Activated T-helper 1 cell treated with anti-CD3 and anti-CD28 coated beads, Interleukin-12 subunit alpha, Interleukin-12 subunit beta, Interleukin-2, Interleukin-4 antibody, amounts not matched to agents 30 ng/mL and 10 ng/mL and 1 ng/mL, durations not matched to agents 14 hours and 24 hours and 36 hours (primary cell): Measurements from ENCODE around the gene UBE3B. TPM values are rescaled to one million over a fixed set of nuclear protein-coding genes. Genes with fewer than 3 reads are reported as not detected.

Source experiments
- DNase-seq: peaks from one replicate; pipeline ENCODE4 v3.0.0; 2021; ENCODE audit warnings: low spot score
- H3K27ac Mint-ChIP-seq: one replicate; pipeline ENCODE4 v1.8.0; 2021; ENCODE audit warnings: mild to moderate bottlenecking, mixed read lengths
- H3K27me3 Mint-ChIP-seq: one replicate; pipeline ENCODE4 v1.8.0; 2022; ENCODE audit warnings: mild to moderate bottlenecking, moderate library complexity, mixed read lengths; ENCODE audit not compliant: insufficient read depth
- H3K36me3 Mint-ChIP-seq: one replicate; pipeline ENCODE4 v1.8.0; 2021; ENCODE audit warnings: low read depth, mixed read lengths
- H3K4me1 Mint-ChIP-seq: one replicate; pipeline ENCODE4 v1.8.0; 2021; ENCODE audit warnings: low read depth, mixed read lengths
- H3K4me3 Mint-ChIP-seq: one replicate; pipeline ENCODE4 v1.8.0; 2021; ENCODE audit warnings: mild to moderate bottlenecking, moderate library complexity, mixed read lengths
- H3K9me3 Mint-ChIP-seq: one replicate; pipeline ENCODE4 v1.8.0; 2021; ENCODE audit warnings: mixed read lengths
- intact Hi-C: fragments of 100-400 bp; cut with micrococcal nuclease; formaldehyde crosslinking; loops from one replicate; pipeline ENCODE4 v1.15.1; 2024
- total RNA-seq: library from RNA; stranded (reverse); gene quantifications from 2 replicates; pipeline ENCODE4 v1.2.3, GENCODE V29; 2022

UBE3B gene
- total RNA-seq, 1 donor from 2014 or later: 29.3 TPM

GRCh38 chr12:109495012-109495411 is 17.6 kb downstream of the UBE3B start:
- no peaks in the 10 kb centered on the region for H3K27me3 Mint-ChIP-seq
- no peak overlapping the region for H3K27ac Mint-ChIP-seq
- DNase-seq: no peak
- intact Hi-C loops: no loop called here
- no peaks in the 10 kb centered on the region for H3K9me3 Mint-ChIP-seq
- peaks cover 26% of the 10 kb centered on the region for H3K36me3 Mint-ChIP-seq
- H3K4me3 Mint-ChIP-seq: no peak overlapping the region
- H3K4me1 Mint-ChIP-seq: peaks cover 8% of the 10 kb centered on the region

- Mint-ChIP-seq H3K4me3 (no peak overlapping the region), H3K4me1 (peaks cover 8% of the 10 kb centered on the region), H3K36me3 (peaks cover 22% of the 10 kb centered on the region), H3K9me3 (no peaks in the 10 kb centered on the region), H3K27ac (no peak overlapping the region), H3K27me3 (no peaks in the 10 kb centered on the region)
- intact Hi-C loops: no loop called here
- DNase-seq: no peak
Measured at GRCh38 chr12:109496306-109496705, 18.9 kb downstream of the UBE3B start.

- H3K27ac Mint-ChIP-seq: no peak overlapping the region
- no peaks in the 10 kb centered on the region for H3K9me3 Mint-ChIP-seq
- peaks cover 8% of the 10 kb centered on the region for H3K4me1 Mint-ChIP-seq
- H3K36me3 Mint-ChIP-seq: peaks cover 20% of the 10 kb centered on the region
- no peaks in the 10 kb centered on the region for H3K27me3 Mint-ChIP-seq
- H3K4me3 Mint-ChIP-seq: no peak overlapping the region
- intact Hi-C loops: no loop called here
- DNase-seq: no peak
Measured at GRCh38 chr12:109497675-109498074, 20.2 kb downstream of the UBE3B start.

- no peaks in the 10 kb centered on the region for H3K27me3 Mint-ChIP-seq
- no peak for DNase-seq
- no peak overlapping the region for H3K4me3 Mint-ChIP-seq
- no peaks in the 10 kb centered on the region for H3K9me3 Mint-ChIP-seq
- H3K27ac Mint-ChIP-seq: no peak overlapping the region
- peaks cover 5% of the 10 kb centered on the region for H3K4me1 Mint-ChIP-seq
- intact Hi-C loops: no loop called here
- H3K36me3 Mint-ChIP-seq: peaks cover 33% of the 10 kb centered on the region
Measured at GRCh38 chr12:109500406-109501185, 23.2 kb downstream of the UBE3B start.

GRCh38 chr12:109501299-109501698 is 23.9 kb downstream of the UBE3B start:
- Mint-ChIP-seq H3K4me1 (peaks cover 5% of the 10 kb centered on the region), H3K4me3 (no peak overlapping the region), H3K27ac (no peak overlapping the region), H3K36me3 (peaks cover 32% of the 10 kb centered on the region), H3K9me3 (no peaks in the 10 kb centered on the region), H3K27me3 (no peaks in the 10 kb centered on the region)
- no peak for DNase-seq
- intact Hi-C loops: no loop called here

GRCh38 chr12:109502332-109502731 is 24.9 kb downstream of the UBE3B start:
- intact Hi-C loops: no loop called here
- no peak overlapping the region for H3K4me3 Mint-ChIP-seq
- DNase-seq: no peak
- H3K27me3 Mint-ChIP-seq: no peaks in the 10 kb centered on the region
- H3K36me3 Mint-ChIP-seq: peaks cover 32% of the 10 kb centered on the region
- no peak overlapping the region for H3K27ac Mint-ChIP-seq
- H3K9me3 Mint-ChIP-seq: no peaks in the 10 kb centered on the region
- H3K4me1 Mint-ChIP-seq: peaks cover 5% of the 10 kb centered on the region

- Mint-ChIP-seq H3K36me3 (peaks cover 30% of the 10 kb centered on the region), H3K4me3 (no peak overlapping the region), H3K4me1 (peaks cover 5% of the 10 kb centered on the region), H3K27me3 (no peaks in the 10 kb centered on the region), H3K9me3 (no peaks in the 10 kb centered on the region), H3K27ac (no peak overlapping the region)
- intact Hi-C loops: no loop called here
- DNase-seq: no peak
Measured at GRCh38 chr12:109503611-109504010, 26.2 kb downstream of the UBE3B start.

GRCh38 chr12:109504068-109504467 is 26.6 kb downstream of the UBE3B start:
- Mint-ChIP-seq H3K4me3 (no peak overlapping the region), H3K9me3 (no peaks in the 10 kb centered on the region), H3K27ac (no peak overlapping the region), H3K4me1 (peaks cover 5% of the 10 kb centered on the region), H3K27me3 (no peaks in the 10 kb centered on the region), H3K36me3 (peaks cover 28% of the 10 kb centered on the region)
- intact Hi-C loops: no loop called here
- DNase-seq: no peak

GRCh38 chr12:109510196-109510595 is 32.8 kb downstream of the UBE3B start:
- H3K27me3 Mint-ChIP-seq: no peaks in the 10 kb centered on the region
- peaks cover 23% of the 10 kb centered on the region for H3K36me3 Mint-ChIP-seq

GRCh38 chr12:109512608-109513007 is 35.2 kb downstream of the UBE3B start:
- DNase-seq: no peak
- H3K36me3 Mint-ChIP-seq: peaks cover 23% of the 10 kb centered on the region
- no peaks in the 10 kb centered on the region for H3K4me1 Mint-ChIP-seq
- H3K27me3 Mint-ChIP-seq: no peaks in the 10 kb centered on the region
- no peaks in the 10 kb centered on the region for H3K9me3 Mint-ChIP-seq
- no peak overlapping the region for H3K4me3 Mint-ChIP-seq
- H3K27ac Mint-ChIP-seq: no peak overlapping the region
- intact Hi-C loops: no loop called here

More at GRCh38 chr12:109510196-109510595, 32.8 kb downstream of the UBE3B start:
- no peak overlapping the region for H3K4me3 Mint-ChIP-seq
- intact Hi-C loops: no loop called here
- DNase-seq: no peak
- no peak overlapping the region for H3K27ac Mint-ChIP-seq
- no peaks in the 10 kb centered on the region for H3K9me3 Mint-ChIP-seq
- H3K4me1 Mint-ChIP-seq: peaks cover 4% of the 10 kb centered on the region

- no peak for DNase-seq
- Mint-ChIP-seq H3K4me3 (no peak overlapping the region), H3K36me3 (peaks cover 26% of the 10 kb centered on the region), H3K9me3 (no peaks in the 10 kb centered on the region), H3K27ac (no peak overlapping the region), H3K27me3 (no peaks in the 10 kb centered on the region), H3K4me1 (no peaks in the 10 kb centered on the region)
- intact Hi-C loops: no loop called here
Measured at GRCh38 chr12:109513051-109513450, 35.6 kb downstream of the UBE3B start.

GRCh38 chr12:109513977-109514376 is 36.5 kb downstream of the UBE3B start:
- H3K4me3 Mint-ChIP-seq: no peak overlapping the region

GRCh38 chr12:109517619-109518018 is 40.2 kb downstream of the UBE3B start:
- no peak overlapping the region for H3K27ac Mint-ChIP-seq
- H3K4me3 Mint-ChIP-seq: no peak overlapping the region
- H3K9me3 Mint-ChIP-seq: no peaks in the 10 kb centered on the region
- H3K4me1 Mint-ChIP-seq: no peaks in the 10 kb centered on the region
- H3K36me3 Mint-ChIP-seq: peaks cover 34% of the 10 kb centered on the region
- H3K27me3 Mint-ChIP-seq: no peaks in the 10 kb centered on the region
- intact Hi-C loops: loop anchor here (2.0 kb wide), 1 partner anchor 55 kb away; the partner anchor contains the start of genes MMAB and MVK
- no peak for DNase-seq

More at GRCh38 chr12:109513977-109514376, 36.5 kb downstream of the UBE3B start:
- Mint-ChIP-seq H3K9me3 (no peaks in the 10 kb centered on the region), H3K36me3 (peaks cover 33% of the 10 kb centered on the region), H3K4me1 (no peaks in the 10 kb centered on the region), H3K27me3 (no peaks in the 10 kb centered on the region), H3K27ac (no peak overlapping the region)
- DNase-seq: no peak
- intact Hi-C loops: no loop called here
